Astrocyte (in vitro differentiated cells and primary cell): ENCODE results near the gene TBCC.

Source experiments
- EZH2 ChIP-seq: IDR thresholded peaks from 2 replicates; pipeline ENCODE4 v1.6.1; 2012; ENCODE audit warnings: mild to moderate bottlenecking, low read length, inconsistent platforms; ENCODE audit not compliant: insufficient read depth
- TF ChIP-seq, protein P1 (sequence below): IDR thresholded peaks from 2 replicates; pipeline ENCODE4 v1.5.1; 2011; ENCODE audit warnings: low read depth, mild to moderate bottlenecking, inconsistent platforms, low read length, moderate library complexity; ENCODE audit not compliant: insufficient read depth

DNA sequence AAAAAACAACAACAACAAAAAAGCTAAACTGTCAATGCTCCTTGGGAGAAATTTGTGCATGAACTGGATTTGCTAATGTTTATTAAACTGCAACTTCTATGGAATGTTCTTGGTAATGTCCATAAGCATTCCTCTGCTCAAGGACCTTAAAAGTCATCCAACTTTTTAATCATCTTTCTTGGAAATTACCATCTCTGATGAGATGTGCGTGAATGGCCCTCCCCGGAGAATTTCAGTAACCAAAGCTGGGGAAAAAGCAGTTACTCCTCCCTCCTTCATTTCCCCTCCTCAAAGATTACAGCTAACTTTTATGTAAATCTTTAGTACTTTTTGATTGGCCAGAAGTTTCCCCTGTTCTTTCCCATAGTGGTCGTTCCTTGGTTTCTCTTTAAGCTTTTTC, 5.2 kb downstream of the TBCC start:
- TF ChIP-seq, protein P1, sequence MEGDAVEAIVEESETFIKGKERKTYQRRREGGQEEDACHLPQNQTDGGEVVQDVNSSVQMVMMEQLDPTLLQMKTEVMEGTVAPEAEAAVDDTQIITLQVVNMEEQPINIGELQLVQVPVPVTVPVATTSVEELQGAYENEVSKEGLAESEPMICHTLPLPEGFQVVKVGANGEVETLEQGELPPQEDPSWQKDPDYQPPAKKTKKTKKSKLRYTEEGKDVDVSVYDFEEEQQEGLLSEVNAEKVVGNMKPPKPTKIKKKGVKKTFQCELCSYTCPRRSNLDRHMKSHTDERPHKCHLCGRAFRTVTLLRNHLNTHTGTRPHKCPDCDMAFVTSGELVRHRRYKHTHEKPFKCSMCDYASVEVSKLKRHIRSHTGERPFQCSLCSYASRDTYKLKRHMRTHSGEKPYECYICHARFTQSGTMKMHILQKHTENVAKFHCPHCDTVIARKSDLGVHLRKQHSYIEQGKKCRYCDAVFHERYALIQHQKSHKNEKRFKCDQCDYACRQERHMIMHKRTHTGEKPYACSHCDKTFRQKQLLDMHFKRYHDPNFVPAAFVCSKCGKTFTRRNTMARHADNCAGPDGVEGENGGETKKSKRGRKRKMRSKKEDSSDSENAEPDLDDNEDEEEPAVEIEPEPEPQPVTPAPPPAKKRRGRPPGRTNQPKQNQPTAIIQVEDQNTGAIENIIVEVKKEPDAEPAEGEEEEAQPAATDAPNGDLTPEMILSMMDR: no peak
- TF ChIP-seq EZH2: no peak
